Parathyroid adenoma (tissue), 2 donors: ENCODE data around the gene NAPG.

ENCODE experiments used
- H2AFZ ChIP-seq: fragments of 300-600 bp; sonication (generic); one replicate; pipeline ENCODE4 v1.7.0; 2017; ENCODE audit warnings: antibody characterized with exemption, mild to moderate bottlenecking
- H3K27ac ChIP-seq: fragments of 300-600 bp; sonication (generic); one replicate; pipeline ENCODE4 v1.7.0; 2017
- H3K27me3 ChIP-seq: fragments of 300-600 bp; sonication (generic); one replicate; pipeline ENCODE4 v1.7.0; 2017; ENCODE audit warnings: low read length; ENCODE audit not compliant: control insufficient read depth, insufficient read depth
- H3K36me3 ChIP-seq: fragments of 300-600 bp; sonication (generic); one replicate; pipeline ENCODE4 v1.7.0; 2017; ENCODE audit warnings: low read length; ENCODE audit not compliant: control insufficient read depth, insufficient read depth
- H3K4me1 ChIP-seq: fragments of 300-600 bp; sonication (generic); one replicate; pipeline ENCODE4 v1.7.0; 2017; ENCODE audit warnings: control low read depth
- H3K4me2 ChIP-seq: fragments of 300-600 bp; sonication (generic); one replicate; pipeline ENCODE4 v1.7.0; 2017; ENCODE audit warnings: low read length
- H3K4me3 ChIP-seq: fragments of 300-600 bp; sonication (generic); one replicate; pipeline ENCODE4 v1.7.0; 2017; ENCODE audit warnings: low read depth, low read length
- H3K79me2 ChIP-seq: fragments of 300-600 bp; sonication (generic); one replicate; pipeline ENCODE4 v1.7.0; 2017; ENCODE audit warnings: control low read depth
- H3K9ac ChIP-seq: fragments of 300-600 bp; sonication (generic); one replicate; pipeline ENCODE4 v1.7.0; 2017; ENCODE audit warnings: mild to moderate bottlenecking
- H3K9me3 ChIP-seq: fragments of 300-600 bp; sonication (generic); one replicate; pipeline ENCODE4 v1.7.0; 2017; ENCODE audit warnings: low read length; ENCODE audit not compliant: control insufficient read depth
- TF ChIP-seq, protein P1 (sequence below): fragments of 300-600 bp; sonication (generic); IDR thresholded peaks from one replicate; pipeline ENCODE4 v1.7.0; 2017; ENCODE audit warnings: antibody characterized with exemption, mild to moderate bottlenecking
- donor health status: primary hyperparathyroidism.

NAPG gene

DNA sequence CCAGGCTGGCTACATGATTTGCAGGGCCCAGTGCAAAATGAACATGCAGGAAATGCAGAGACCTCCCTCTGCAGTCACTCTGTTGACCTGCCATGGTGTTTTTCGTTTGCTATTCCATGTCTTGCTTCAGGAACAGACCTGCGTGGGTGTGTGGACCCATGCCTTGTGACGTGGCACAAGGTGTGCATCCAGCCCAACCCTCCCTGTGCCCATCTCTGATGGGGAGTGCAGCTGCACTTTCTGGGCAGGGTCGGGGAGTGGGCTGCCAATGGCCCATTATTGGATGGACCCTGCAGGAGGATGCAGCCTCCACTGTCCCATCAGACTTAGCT is 33.1 kb downstream of the NAPG start:
- Histone ChIP-seq H3K4me2 (no peak overlapping the region), H3K9me3 (no peaks in the 10 kb centered on the region), H3K27me3 (no peaks in the 10 kb centered on the region), H3K36me3 (no peaks in the 10 kb centered on the region), H3K4me3 (no peak overlapping the region), H3K9ac (no peak overlapping the region), H3K79me2 (no peaks in the 10 kb centered on the region), H3K27ac (no peak overlapping the region), H2AFZ (no peak overlapping the region), H3K4me1 (peaks cover 2% of the 10 kb centered on the region)
- TF ChIP-seq, protein P1, sequence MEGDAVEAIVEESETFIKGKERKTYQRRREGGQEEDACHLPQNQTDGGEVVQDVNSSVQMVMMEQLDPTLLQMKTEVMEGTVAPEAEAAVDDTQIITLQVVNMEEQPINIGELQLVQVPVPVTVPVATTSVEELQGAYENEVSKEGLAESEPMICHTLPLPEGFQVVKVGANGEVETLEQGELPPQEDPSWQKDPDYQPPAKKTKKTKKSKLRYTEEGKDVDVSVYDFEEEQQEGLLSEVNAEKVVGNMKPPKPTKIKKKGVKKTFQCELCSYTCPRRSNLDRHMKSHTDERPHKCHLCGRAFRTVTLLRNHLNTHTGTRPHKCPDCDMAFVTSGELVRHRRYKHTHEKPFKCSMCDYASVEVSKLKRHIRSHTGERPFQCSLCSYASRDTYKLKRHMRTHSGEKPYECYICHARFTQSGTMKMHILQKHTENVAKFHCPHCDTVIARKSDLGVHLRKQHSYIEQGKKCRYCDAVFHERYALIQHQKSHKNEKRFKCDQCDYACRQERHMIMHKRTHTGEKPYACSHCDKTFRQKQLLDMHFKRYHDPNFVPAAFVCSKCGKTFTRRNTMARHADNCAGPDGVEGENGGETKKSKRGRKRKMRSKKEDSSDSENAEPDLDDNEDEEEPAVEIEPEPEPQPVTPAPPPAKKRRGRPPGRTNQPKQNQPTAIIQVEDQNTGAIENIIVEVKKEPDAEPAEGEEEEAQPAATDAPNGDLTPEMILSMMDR: no peak

DNA sequence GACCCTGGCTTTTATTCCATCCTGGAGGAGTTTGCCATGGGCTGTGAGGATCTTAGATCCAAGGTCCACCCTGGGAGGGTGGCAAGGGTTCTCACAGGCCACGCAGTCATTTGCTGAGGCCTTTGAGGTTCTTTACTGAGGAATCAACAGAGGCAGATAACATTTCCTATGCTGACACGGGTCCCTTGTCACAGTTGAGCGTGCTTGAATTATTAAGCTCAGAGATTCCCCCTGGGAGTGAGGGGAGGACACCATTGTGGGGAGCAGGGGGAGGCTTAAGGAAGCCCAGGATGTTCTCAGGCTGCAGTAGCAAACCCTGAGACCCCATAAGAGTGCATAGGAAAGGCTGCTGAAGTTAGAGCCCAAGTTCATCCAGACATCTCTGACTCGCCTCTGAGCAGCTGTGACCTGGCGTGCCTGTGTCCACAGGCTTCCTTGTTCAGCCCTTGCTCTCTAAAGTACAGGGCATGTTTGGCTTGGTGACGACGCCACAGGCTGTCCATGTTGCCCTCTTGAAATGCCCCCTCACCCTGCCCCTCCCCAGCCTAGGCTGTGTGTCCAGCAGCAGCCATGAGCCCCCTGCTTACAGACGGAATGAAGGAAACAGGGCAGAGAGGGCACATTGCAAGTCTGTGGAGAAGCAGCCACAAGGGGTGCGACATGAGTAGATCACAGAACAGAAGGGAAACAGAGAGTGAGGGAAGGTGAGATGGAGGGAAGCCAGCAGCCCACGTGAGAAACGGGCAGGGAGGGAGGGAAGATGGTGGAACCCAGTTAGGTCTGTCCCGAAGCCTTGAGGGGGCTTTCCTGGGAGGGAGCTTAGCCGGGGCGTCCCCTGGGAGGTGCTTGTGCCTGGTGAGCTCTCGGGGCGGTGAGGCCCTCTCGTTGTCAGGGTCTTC is 34.0 kb downstream of the NAPG start:
- Histone ChIP-seq H3K27me3 (no peaks in the 10 kb centered on the region), H2AFZ (peak overlapping the region; percentile 61), H3K27ac (no peak overlapping the region), H3K4me1 (peaks cover 2% of the 10 kb centered on the region), H3K4me2 (peak overlapping the region; percentile 86), H3K4me3 (no peak overlapping the region), H3K9ac (no peak overlapping the region), H3K79me2 (no peaks in the 10 kb centered on the region), H3K36me3 (no peaks in the 10 kb centered on the region), H3K9me3 (no peaks in the 10 kb centered on the region)
- TF ChIP-seq, protein P1: no peak

DNA sequence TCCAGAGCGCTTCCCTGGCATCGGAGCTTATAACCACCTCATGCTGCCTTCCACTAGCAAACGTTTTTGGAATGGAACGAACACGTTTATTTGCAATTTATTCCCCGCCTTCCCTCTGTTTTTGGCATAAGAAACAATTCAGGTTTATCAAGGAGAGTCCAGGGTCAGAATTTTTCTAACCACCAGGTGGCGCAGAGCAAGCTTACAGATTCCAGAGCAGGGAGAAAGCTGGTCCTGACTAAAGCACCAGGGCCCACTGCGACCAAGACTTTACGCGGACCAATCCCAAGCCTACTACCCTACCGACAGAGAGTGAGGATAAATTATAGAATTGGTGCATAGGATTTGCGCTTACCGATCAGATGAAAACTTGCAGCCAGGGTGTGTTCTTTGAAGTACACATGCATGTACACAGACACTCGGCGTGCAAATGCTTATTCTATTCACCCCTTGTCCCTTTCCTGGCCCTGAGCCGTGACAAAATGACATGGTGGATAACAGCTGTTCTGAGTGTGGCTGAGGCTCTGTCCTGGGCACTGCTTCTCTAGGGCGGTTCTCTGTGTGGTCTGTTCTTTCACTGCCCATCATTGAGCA is 34.7 kb downstream of the NAPG start:
- H3K4me1 ChIP-seq: peaks cover 2% of the 10 kb centered on the region
- H3K27ac ChIP-seq: no peak overlapping the region
- no peaks in the 10 kb centered on the region for H3K36me3 ChIP-seq
- no peaks in the 10 kb centered on the region for H3K27me3 ChIP-seq
- no peak overlapping the region for H3K4me3 ChIP-seq
- H3K79me2 ChIP-seq: no peaks in the 10 kb centered on the region
- peak overlapping the region; percentile 86 for H3K4me2 ChIP-seq
- TF ChIP-seq, protein P1: peak; percentile 81
- no peak overlapping the region for H3K9ac ChIP-seq
- H3K9me3 ChIP-seq: no peaks in the 10 kb centered on the region
- H2AFZ ChIP-seq: peak overlapping the region; percentile 61

DNA sequence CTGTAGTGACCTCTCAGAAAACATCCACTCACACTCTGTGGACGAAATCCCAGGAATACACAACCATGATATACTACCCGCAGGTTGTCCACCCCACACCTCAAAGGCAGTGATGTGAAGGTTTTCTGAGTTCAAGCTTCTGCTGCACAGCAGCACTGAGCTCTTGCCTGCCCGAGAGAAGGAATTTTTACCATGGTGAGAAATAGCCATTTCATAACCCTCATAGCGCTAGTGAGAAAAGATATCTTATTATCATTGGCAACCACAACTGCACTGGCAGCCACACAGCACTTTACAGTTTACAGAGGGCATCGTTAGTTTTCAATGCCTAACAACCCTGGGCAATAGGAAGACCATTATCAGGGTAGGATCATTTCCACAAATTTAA is 36.9 kb downstream of the NAPG start:
- TF ChIP-seq, protein P1: no peak
- H3K9ac ChIP-seq: no peak overlapping the region

More for the DNA sequence above, 36.9 kb downstream of the NAPG start:
- H2AFZ ChIP-seq: no peak overlapping the region
- H3K4me2 ChIP-seq: no peak overlapping the region
- H3K4me3 ChIP-seq: no peak overlapping the region
- H3K27me3 ChIP-seq: no peaks in the 10 kb centered on the region
- no peaks in the 10 kb centered on the region for H3K9me3 ChIP-seq
- H3K4me1 ChIP-seq: peaks cover 2% of the 10 kb centered on the region
- no peaks in the 10 kb centered on the region for H3K79me2 ChIP-seq
- H3K27ac ChIP-seq: no peak overlapping the region
- no peaks in the 10 kb centered on the region for H3K36me3 ChIP-seq
